ENCODE results near the gene RET.

The RET gene

DNA sequence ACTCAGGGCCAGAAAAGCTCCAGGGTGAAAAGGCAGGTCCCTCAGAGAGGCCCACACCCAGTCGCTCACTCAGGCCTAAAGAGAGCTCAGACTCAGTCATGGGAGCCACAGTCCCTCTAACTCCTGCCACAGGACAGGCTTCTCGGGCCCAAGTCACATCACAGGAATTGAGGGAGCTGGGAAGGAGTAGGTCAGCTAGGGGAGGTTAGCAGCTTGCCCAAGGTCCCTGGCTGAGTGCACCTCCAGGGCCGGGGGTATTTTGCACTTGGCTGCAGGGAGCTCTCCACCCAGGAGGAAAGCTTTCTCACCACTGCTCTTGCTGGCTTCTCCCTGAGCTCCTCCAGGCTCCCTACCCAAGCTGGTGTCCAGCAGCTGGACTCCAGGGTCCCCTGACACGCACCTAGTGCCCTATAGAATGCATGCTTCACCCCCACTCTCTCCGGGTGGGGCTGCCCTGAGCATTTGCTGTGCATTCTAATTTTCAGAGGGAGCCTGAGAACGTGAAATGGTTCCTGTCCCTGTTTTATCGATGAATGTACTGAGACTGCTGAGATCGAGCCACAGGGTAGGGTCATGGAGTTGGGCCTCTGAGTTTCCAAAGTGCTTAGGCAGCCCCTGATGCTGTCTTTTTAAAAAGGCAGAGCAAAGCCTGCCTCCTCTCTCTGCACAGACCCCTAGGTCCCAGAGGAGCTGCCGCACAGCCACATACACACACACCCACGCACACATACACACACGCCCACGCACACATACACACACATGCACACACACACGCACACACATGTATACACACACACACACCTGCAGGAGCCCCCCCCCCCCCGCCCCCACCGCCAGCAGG lies 37.9 kb upstream of the RET start:
- Histone ChIP-seq H3K4me1 (ENCODE audit: control insufficient read depth, insufficient read depth, low read length) (no peaks in the 10 kb centered on the region), H3K4me3 (ENCODE audit: low read depth, low read length) (no peak overlapping the region), H3K9me3 (ENCODE audit: control insufficient read depth, insufficient read depth, low read depth, low read length) (no peaks in the 10 kb centered on the region), H3K27ac (ENCODE audit: extremely low read depth, low read depth, low read length) (no peak overlapping the region), H3K36me3 (ENCODE audit: control insufficient read depth in 2 of 2, insufficient read depth in 1 of 2, low read length in 2 of 2) (no peaks in the 10 kb centered on the region)
- ChIA-PET CTCF (no interaction called here), POLR2A (no interaction called here)
- TF ChIP-seq, protein P1, sequence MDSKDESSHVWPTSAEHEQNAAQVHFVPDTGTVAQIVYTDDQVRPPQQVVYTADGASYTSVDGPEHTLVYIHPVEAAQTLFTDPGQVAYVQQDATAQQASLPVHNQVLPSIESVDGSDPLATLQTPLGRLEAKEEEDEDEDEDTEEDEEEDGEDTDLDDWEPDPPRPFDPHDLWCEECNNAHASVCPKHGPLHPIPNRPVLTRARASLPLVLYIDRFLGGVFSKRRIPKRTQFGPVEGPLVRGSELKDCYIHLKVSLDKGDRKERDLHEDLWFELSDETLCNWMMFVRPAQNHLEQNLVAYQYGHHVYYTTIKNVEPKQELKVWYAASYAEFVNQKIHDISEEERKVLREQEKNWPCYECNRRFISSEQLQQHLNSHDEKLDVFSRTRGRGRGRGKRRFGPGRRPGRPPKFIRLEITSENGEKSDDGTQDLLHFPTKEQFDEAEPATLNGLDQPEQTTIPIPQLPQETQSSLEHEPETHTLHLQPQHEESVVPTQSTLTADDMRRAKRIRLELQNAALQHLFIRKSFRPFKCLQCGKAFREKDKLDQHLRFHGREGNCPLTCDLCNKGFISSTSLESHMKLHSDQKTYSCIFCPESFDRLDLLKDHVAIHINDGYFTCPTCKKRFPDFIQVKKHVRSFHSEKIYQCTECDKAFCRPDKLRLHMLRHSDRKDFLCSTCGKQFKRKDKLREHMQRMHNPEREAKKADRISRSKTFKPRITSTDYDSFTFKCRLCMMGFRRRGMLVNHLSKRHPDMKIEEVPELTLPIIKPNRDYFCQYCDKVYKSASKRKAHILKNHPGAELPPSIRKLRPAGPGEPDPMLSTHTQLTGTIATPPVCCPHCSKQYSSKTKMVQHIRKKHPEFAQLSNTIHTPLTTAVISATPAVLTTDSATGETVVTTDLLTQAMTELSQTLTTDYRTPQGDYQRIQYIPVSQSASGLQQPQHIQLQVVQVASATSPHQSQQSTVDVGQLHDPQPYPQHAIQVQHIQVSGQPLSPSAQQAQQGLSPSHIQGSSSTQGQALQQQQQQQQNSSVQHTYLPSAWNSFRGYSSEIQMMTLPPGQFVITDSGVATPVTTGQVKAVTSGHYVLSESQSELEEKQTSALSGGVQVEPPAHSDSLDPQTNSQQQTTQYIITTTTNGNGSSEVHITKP (tag by site-specific recombination; IDR thresholded peaks at IDR 0.05), result peak; percentile 82
- TF ChIP-seq ZSCAN23 (tag by site-specific recombination; IDR thresholded peaks at IDR 0.05), result no peak
- TF ChIP-seq ZSCAN4 (tag by site-specific recombination; IDR thresholded peaks at IDR 0.05), result peak; percentile 54; the same call in 1 of the 2 replicates
- TF ChIP-seq ZNF600 (tag by site-specific recombination; IDR thresholded peaks at IDR 0.05), result no peak

DNA sequence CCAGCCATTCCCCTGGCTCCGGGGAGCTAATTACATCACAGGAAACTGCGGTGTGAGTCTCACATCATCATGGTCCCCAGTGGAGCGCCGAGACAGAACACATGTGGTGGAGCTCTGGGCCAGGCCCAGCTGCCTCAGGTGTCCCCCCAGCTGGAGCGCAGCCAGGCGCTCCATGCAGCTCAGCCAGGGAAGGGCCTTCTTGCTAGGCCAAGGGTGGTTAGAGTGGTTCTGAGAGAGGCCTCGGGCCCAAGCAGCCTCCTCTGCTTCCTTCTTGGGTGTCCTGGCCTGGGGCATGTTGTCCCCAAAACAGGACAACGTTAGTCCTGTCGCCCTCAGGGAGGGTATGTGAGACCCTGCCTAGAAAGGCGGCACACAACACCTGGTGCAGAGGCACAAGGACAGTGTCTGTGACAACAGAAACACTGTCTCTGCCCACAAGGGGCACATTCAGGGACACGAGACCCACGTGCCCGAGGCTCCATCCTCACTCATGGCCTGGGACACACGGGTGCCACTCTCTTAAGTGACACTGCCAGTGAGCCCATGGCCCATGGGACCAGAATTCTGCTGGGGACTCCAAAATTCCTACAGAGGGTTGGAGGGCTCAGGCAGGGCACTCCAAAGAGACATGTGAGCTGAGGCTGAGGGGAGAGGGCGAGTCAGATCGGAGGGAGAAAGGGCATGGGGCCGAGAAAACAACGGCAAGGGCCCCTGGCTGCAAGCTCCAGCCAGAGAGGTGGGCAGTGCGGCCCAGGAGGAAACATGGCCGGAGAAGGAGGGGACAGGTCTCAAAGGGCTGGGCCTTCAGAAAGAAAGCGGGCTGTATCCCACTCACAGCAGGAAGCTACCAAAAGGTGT lies 37.0 kb upstream of the RET start:
- CTCF ChIA-PET, result no interaction called here
- H3K27ac ChIP-seq (ENCODE audit: extremely low read depth, low read depth, low read length), result no peak overlapping the region
- POLR2A ChIA-PET, result no interaction called here

DNA sequence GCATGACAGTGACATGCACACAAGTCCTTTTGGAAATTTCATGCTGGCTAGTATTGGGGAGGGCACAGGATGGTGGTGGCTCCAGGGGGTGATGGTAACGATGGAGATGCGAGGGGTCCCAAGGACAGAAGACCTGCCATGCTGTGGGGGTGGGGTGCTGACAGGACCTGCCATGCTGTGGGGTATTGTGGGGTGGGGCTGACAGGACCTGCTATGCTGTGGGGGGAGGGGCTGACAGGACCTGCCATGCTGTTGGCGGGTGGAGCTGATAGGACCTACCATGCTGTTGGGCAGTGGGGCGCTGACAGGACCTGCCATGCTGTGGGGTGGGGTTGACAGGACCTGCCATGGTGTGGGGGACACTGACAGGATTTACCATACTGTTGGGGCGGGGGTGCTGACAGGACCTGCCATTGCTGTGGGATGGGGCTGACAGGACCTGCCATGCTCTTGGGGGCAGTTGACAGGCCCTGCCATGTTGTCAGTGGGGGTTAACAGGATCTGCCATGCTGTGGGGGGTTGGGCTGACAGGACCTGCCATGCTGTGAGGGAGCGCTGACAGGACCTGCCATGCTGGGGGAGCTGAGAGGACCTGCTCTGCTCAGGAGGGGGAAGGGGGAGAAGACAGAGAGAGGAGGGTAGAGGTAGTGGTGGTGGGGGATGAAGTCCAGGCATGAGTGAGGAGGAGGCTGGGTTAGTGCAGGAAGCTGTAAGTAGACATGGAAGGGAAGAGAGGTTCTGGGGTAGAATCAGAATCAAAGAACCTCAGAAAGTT lies 36.2 kb upstream of the RET start:
- ChIA-PET CTCF (no interaction called here), POLR2A (no interaction called here)
- no peak overlapping the region for H3K4me3 ChIP-seq (ENCODE audit: low read depth, low read length)
- H3K4me1 ChIP-seq (ENCODE audit: control insufficient read depth, insufficient read depth, low read length), result no peaks in the 10 kb centered on the region
- H3K9me3 ChIP-seq (ENCODE audit: control insufficient read depth, insufficient read depth, low read depth, low read length), result no peaks in the 10 kb centered on the region
- no peak overlapping the region for H3K27ac ChIP-seq (ENCODE audit: extremely low read depth, low read depth, low read length)
- H3K36me3 ChIP-seq (ENCODE audit: control insufficient read depth in 2 of 2, insufficient read depth in 1 of 2, low read length in 2 of 2), result no peaks in the 10 kb centered on the region
- TF ChIP-seq ZNF140 (tag by site-specific recombination; IDR thresholded peaks at IDR 0.05) (no peak), ZNF501 (tag by site-specific recombination; IDR thresholded peaks at IDR 0.05) (no peak), GLI2 (tag by site-specific recombination; IDR thresholded peaks at IDR 0.05; ENCODE audit: borderline replicate concordance, low read depth) (no peak), ZNF707 (tag by site-specific recombination; IDR thresholded peaks at IDR 0.05) (no peak), REPIN1 (tag by site-specific recombination; IDR thresholded peaks at IDR 0.05; ENCODE audit: low read depth) (no peak), ZNF214 (tag by site-specific recombination; IDR thresholded peaks at IDR 0.05; ENCODE audit: borderline replicate concordance) (no peak), ZNF426 (tag by site-specific recombination; IDR thresholded peaks at IDR 0.05) (no peak), ZNF132 (tag by site-specific recombination; IDR thresholded peaks at IDR 0.05; ENCODE audit: borderline replicate concordance) (no peak), MZF1 (tag by site-specific recombination; IDR thresholded peaks at IDR 0.05; ENCODE audit: borderline replicate concordance) (no peak)

More for the DNA sequence above, 37.0 kb upstream of the RET start:
- Histone ChIP-seq H3K9me3 (ENCODE audit: control insufficient read depth, insufficient read depth, low read depth, low read length) (no peaks in the 10 kb centered on the region), H3K4me1 (ENCODE audit: control insufficient read depth, insufficient read depth, low read length) (no peaks in the 10 kb centered on the region), H3K4me3 (ENCODE audit: low read depth, low read length) (no peak overlapping the region), H3K36me3 (ENCODE audit: control insufficient read depth in 2 of 2, insufficient read depth in 1 of 2, low read length in 2 of 2) (no peaks in the 10 kb centered on the region)
- TF ChIP-seq RBAK (tag by site-specific recombination; IDR thresholded peaks at IDR 0.05) (no peak), ZIC2 (tag by site-specific recombination; IDR thresholded peaks at IDR 0.05) (peak; percentile 51)

Measured in HEK293 (cell line).